ENCODE measurements around the gene SAMD3. TPM values are rescaled to one million over a fixed set of nuclear protein-coding genes. Genes with fewer than 3 reads are reported as not detected.
"Not testable (repeated sequence)": the region's sequence is repeated elsewhere in the genome, so short reads cannot be mapped to it uniquely, and the experiment has no call there.

Gene SAMD3
- total RNA-seq, 1 donor from 2014 or later = not detected

DNA sequence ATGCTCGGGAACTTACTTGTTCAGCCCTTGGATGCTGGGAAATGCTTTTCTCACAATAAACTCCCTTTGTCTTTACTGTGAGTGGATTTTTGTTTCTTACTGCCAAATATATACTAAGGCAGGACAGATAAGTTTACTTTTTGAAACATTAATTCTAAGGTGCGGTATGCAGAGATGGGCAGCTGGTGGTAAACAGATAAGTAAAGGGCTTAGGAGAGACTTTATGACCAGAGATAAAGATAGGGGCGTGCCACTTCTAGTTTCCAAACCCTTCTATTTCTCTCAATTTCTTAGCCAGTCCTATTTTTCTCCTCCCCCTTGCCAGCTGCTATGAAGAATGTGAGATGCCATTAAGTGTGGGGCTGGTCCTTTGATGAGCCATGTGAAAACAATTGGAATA is 16.3 kb downstream of the SAMD3 start:
- H3K27me3 ChIP-seq = no peaks in the 10 kb centered on the region
- no peak overlapping the region for H3K27ac ChIP-seq
- intact Hi-C loops (cut with DNase I) = no loop called here
- TF ChIP-seq, protein P1, sequence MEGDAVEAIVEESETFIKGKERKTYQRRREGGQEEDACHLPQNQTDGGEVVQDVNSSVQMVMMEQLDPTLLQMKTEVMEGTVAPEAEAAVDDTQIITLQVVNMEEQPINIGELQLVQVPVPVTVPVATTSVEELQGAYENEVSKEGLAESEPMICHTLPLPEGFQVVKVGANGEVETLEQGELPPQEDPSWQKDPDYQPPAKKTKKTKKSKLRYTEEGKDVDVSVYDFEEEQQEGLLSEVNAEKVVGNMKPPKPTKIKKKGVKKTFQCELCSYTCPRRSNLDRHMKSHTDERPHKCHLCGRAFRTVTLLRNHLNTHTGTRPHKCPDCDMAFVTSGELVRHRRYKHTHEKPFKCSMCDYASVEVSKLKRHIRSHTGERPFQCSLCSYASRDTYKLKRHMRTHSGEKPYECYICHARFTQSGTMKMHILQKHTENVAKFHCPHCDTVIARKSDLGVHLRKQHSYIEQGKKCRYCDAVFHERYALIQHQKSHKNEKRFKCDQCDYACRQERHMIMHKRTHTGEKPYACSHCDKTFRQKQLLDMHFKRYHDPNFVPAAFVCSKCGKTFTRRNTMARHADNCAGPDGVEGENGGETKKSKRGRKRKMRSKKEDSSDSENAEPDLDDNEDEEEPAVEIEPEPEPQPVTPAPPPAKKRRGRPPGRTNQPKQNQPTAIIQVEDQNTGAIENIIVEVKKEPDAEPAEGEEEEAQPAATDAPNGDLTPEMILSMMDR (IDR thresholded peaks at IDR 0.05) = no peak
- no peaks in the 10 kb centered on the region for H3K36me3 ChIP-seq
- no peak overlapping the region for H3K4me3 ChIP-seq
- H3K9me3 ChIP-seq = no peaks in the 10 kb centered on the region
- no peak for DNase-seq (ENCODE audit: low spot score in 2 of 2)
- no peaks in the 10 kb centered on the region for H3K4me1 ChIP-seq

- intact Hi-C loops (cut with DNase I) = no loop called here
- no peaks in the 10 kb centered on the region for H3K4me1 ChIP-seq
- no peaks in the 10 kb centered on the region for H3K27me3 ChIP-seq
- DNase-seq (ENCODE audit: low spot score in 2 of 2) = no peak
- no peaks in the 10 kb centered on the region for H3K9me3 ChIP-seq
- no peak overlapping the region for H3K27ac ChIP-seq
- H3K4me3 ChIP-seq = no peak overlapping the region
- H3K36me3 ChIP-seq = no peaks in the 10 kb centered on the region
- TF ChIP-seq, protein P1 (IDR thresholded peaks at IDR 0.05) = no peak
Observed at GRCh38 chr6:130204322-130204721, 18.4 kb downstream of the SAMD3 start.

- H3K9me3 ChIP-seq = no peaks in the 10 kb centered on the region
- intact Hi-C loops (cut with DNase I) = no loop called here
- TF ChIP-seq, protein P1 (IDR thresholded peaks at IDR 0.05) = no peak
- no peaks in the 10 kb centered on the region for H3K27me3 ChIP-seq
- H3K36me3 ChIP-seq = no peaks in the 10 kb centered on the region
- no peaks in the 10 kb centered on the region for H3K4me1 ChIP-seq
- no peak for DNase-seq (ENCODE audit: low spot score in 2 of 2)
- no peak overlapping the region for H3K27ac ChIP-seq
- H3K4me3 ChIP-seq = no peak overlapping the region
Observed at GRCh38 chr6:130203370-130203769, 19.4 kb downstream of the SAMD3 start.

GRCh38 chr6:130202782-130203181 is 20.0 kb downstream of the SAMD3 start:
- no peak overlapping the region for H3K4me3 ChIP-seq
- intact Hi-C loops (cut with DNase I) = no loop called here
- H3K27me3 ChIP-seq = no peaks in the 10 kb centered on the region
- H3K27ac ChIP-seq = no peak overlapping the region
- TF ChIP-seq, protein P1 (IDR thresholded peaks at IDR 0.05) = no peak
- no peaks in the 10 kb centered on the region for H3K4me1 ChIP-seq
- H3K36me3 ChIP-seq = no peaks in the 10 kb centered on the region
- no peaks in the 10 kb centered on the region for H3K9me3 ChIP-seq
- DNase-seq (ENCODE audit: low spot score in 2 of 2) = no peak

- H3K9me3 ChIP-seq = no peaks in the 10 kb centered on the region
- TF ChIP-seq, protein P1 (IDR thresholded peaks at IDR 0.05) = no peak
- H3K27me3 ChIP-seq = no peaks in the 10 kb centered on the region
- H3K27ac ChIP-seq = no peak overlapping the region
- intact Hi-C loops (cut with DNase I) = no loop called here
- DNase-seq (ENCODE audit: low spot score in 2 of 2) = no peak
- no peaks in the 10 kb centered on the region for H3K4me1 ChIP-seq
- H3K4me3 ChIP-seq = no peak overlapping the region
- H3K36me3 ChIP-seq = no peaks in the 10 kb centered on the region
Observed at GRCh38 chr6:130200020-130200419, 22.7 kb downstream of the SAMD3 start.

GRCh38 chr6:130198483-130199035 is 24.2 kb downstream of the SAMD3 start:
- DNase-seq (ENCODE audit: low spot score in 2 of 2) = no peak
- no peak overlapping the region for H3K4me3 ChIP-seq
- H3K4me1 ChIP-seq = no peaks in the 10 kb centered on the region
- no peaks in the 10 kb centered on the region for H3K27me3 ChIP-seq
- H3K27ac ChIP-seq = no peak overlapping the region
- no peaks in the 10 kb centered on the region for H3K9me3 ChIP-seq
- intact Hi-C loops (cut with DNase I) = no loop called here
- H3K36me3 ChIP-seq = no peaks in the 10 kb centered on the region
- TF ChIP-seq, protein P1 (IDR thresholded peaks at IDR 0.05) = no peak

DNA sequence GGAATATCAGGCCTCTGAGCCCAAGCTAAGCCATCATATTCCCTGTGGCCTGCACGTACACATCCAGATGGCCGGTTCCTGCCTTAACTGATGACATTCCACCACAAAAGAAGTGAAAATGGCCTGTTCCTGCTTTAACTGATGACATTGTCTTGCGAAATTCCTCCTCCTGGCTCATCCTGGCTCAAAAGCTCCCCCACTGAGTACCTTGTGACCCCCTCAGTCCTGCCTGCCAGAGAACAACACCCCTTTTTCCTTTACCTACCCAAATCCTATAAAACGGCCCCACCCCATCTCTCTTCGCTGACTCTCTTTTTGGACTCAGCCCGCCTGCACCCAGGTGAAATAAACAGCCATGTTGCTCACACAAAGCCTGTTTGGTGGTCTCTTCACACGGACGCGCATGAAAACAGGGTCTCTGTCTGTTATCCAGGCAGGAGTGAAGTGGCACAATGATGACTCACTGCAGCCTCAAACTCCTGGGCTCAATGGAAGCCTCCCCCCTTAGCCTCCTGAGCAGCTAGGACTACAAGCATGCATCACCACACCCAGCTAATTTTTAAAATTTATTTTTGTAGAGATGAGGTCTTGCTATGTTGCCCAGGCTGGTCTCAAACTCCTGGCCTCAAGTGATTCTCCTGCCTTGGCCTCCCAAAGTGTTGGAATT is 24.8 kb downstream of the SAMD3 start:
- DNase-seq (ENCODE audit: low spot score in 2 of 2); H3K36me3 ChIP-seq; H3K9me3 ChIP-seq; H3K27ac ChIP-seq; H3K4me3 ChIP-seq; H3K4me1 ChIP-seq; H3K27me3 ChIP-seq; intact Hi-C loops (cut with DNase I): not testable (repeated sequence)

DNA sequence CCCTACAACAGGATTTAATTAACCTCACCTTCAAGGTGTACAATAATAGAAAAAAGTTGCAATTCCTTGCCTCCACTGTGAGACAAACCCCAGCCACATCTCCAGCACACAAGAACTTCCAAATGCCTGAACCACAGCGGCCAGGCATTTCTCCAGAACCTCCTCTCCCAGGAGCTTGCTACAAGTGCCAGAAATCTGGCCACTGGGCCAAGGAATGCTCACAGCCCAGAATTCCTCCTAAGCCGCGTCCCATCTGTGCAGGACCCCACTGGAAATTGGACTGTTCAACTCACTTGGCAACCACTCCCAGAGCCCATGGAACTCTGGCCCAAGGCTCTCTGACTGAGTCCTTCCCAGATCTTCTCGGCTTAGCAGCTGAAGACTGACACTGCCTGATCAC is 28.3 kb downstream of the SAMD3 start:
- H3K27me3 ChIP-seq; intact Hi-C loops (cut with DNase I); DNase-seq (ENCODE audit: low spot score in 2 of 2); H3K27ac ChIP-seq; H3K9me3 ChIP-seq; H3K36me3 ChIP-seq; H3K4me1 ChIP-seq; H3K4me3 ChIP-seq: not testable (repeated sequence)
